Large intestine (tissue), 3 donors: Measurements from ENCODE around the gene UNC45A. TPM values are rescaled to one million over a fixed set of nuclear protein-coding genes. Genes with fewer than 3 reads are reported as not detected.

Experiments
- DNase-seq, 2 donors: peaks; one replicate each; pipeline versions ENCODE4 v3.0.0 to v3.0.0-alpha.2; 2013
- H3K27ac ChIP-seq: one replicate; pipeline ENCODE4 v1.5.1; 2013; ENCODE audit warnings: low read length
- H3K27me3 ChIP-seq: 2 replicates; pipeline ENCODE4 v1.6.1; 2013; ENCODE audit warnings: low read length; ENCODE audit not compliant: control insufficient read depth, insufficient read depth
- H3K36me3 ChIP-seq: 2 replicates; pipeline ENCODE4 v1.6.1; 2013; ENCODE audit warnings: low read length; ENCODE audit not compliant: control insufficient read depth, insufficient read depth
- H3K4me1 ChIP-seq: one replicate; pipeline ENCODE4 v1.6.1; 2013; ENCODE audit warnings: low read length; ENCODE audit not compliant: control insufficient read depth, insufficient read depth
- H3K4me3 ChIP-seq: one replicate; pipeline ENCODE4 v1.5.1; 2013; ENCODE audit warnings: low read length
- H3K9me3 ChIP-seq: one replicate; pipeline ENCODE4 v1.6.1; 2013; ENCODE audit warnings: mild to moderate bottlenecking, low read depth, low read length, moderate library complexity; ENCODE audit not compliant: control insufficient read depth
- WGBS: methylation state at CpG from one replicate; pipeline ENCODE4 v1.1.5; 2013; ENCODE audit warnings: low lambda C conversion rate; ENCODE audit not compliant: insufficient coverage; 5-methylcytosine and 5-hydroxymethylcytosine counted together
- polyA plus RNA-seq: library from polyadenylated mRNA; unstranded; fragments of 120-200 nt; gene quantifications from one replicate; pipeline ENCODE4 v1.2.1, GENCODE V29; 2013

The UNC45A gene
- polyA plus RNA-seq, 1 donor: 49.1 TPM

GRCh38 chr15:90911302-90911623 lies 23.8 kb upstream of the UNC45A start:
- no peak for DNase-seq
- Histone ChIP-seq H3K27me3 (no peaks in the 10 kb centered on the region), H3K36me3 (peaks cover 86% of the 10 kb centered on the region), H3K27ac (no peak overlapping the region), H3K4me1 (no peaks in the 10 kb centered on the region), H3K9me3 (no peaks in the 10 kb centered on the region), H3K4me3 (no peak overlapping the region)
- WGBS: no CpG with 5 or more reads among the region's 19 CpGs

- peaks cover 85% of the 10 kb centered on the region for H3K36me3 ChIP-seq
- no peaks in the 10 kb centered on the region for H3K4me1 ChIP-seq
These were observed 22.9 kb upstream of the UNC45A start for GRCh38 chr15:90911906-90912769.

GRCh38 chr15:90912770-90913075 lies 22.4 kb upstream of the UNC45A start:
- H3K4me1 ChIP-seq: no peaks in the 10 kb centered on the region
- DNase-seq: no peak
- H3K4me3 ChIP-seq: no peak overlapping the region
- no CpG with 5 or more reads among the region's 7 CpGs for WGBS
- no peaks in the 10 kb centered on the region for H3K27me3 ChIP-seq
- no peak overlapping the region for H3K27ac ChIP-seq
- peaks cover 85% of the 10 kb centered on the region for H3K36me3 ChIP-seq
- H3K9me3 ChIP-seq: no peaks in the 10 kb centered on the region

More at GRCh38 chr15:90911906-90912769, 22.9 kb upstream of the UNC45A start:
- Histone ChIP-seq H3K27ac (no peak overlapping the region), H3K9me3 (no peaks in the 10 kb centered on the region), H3K4me3 (no peak overlapping the region), H3K27me3 (no peaks in the 10 kb centered on the region)
- DNase-seq: no peak
- no CpG with 5 or more reads among the region's 30 CpGs for WGBS

- Histone ChIP-seq H3K4me3 (no peak overlapping the region), H3K27me3 (no peaks in the 10 kb centered on the region), H3K9me3 (no peaks in the 10 kb centered on the region), H3K27ac (no peak overlapping the region), H3K4me1 (no peaks in the 10 kb centered on the region), H3K36me3 (peaks cover 87% of the 10 kb centered on the region)
- WGBS: no CpG with 5 or more reads among the region's 12 CpGs
- no peak for DNase-seq
These were observed 21.6 kb upstream of the UNC45A start for GRCh38 chr15:90913398-90913944.

- no peaks in the 10 kb centered on the region for H3K4me1 ChIP-seq
- peaks cover 86% of the 10 kb centered on the region for H3K36me3 ChIP-seq
- H3K4me3 ChIP-seq: no peak overlapping the region
- H3K27me3 ChIP-seq: no peaks in the 10 kb centered on the region
- WGBS: no CpG with 5 or more reads among the region's 22 CpGs
- no peaks in the 10 kb centered on the region for H3K9me3 ChIP-seq
- no peak for DNase-seq
- H3K27ac ChIP-seq: no peak overlapping the region
These were observed 20.6 kb upstream of the UNC45A start for GRCh38 chr15:90914305-90915080.

GRCh38 chr15:90915216-90915807 lies 19.8 kb upstream of the UNC45A start:
- H3K4me1 ChIP-seq: no peaks in the 10 kb centered on the region
- no peaks in the 10 kb centered on the region for H3K27me3 ChIP-seq
- no peak overlapping the region for H3K27ac ChIP-seq
- WGBS: no CpG with 5 or more reads among the region's 7 CpGs
- peaks cover 87% of the 10 kb centered on the region for H3K36me3 ChIP-seq
- H3K4me3 ChIP-seq: no peak overlapping the region
- no peaks in the 10 kb centered on the region for H3K9me3 ChIP-seq
- DNase-seq: no peak

GRCh38 chr15:90915808-90916440 lies 19.2 kb upstream of the UNC45A start:
- Histone ChIP-seq H3K27me3 (no peaks in the 10 kb centered on the region), H3K9me3 (no peaks in the 10 kb centered on the region), H3K4me1 (no peaks in the 10 kb centered on the region), H3K27ac (no peak overlapping the region), H3K4me3 (no peak overlapping the region), H3K36me3 (peaks cover 85% of the 10 kb centered on the region)
- DNase-seq: no peak
- WGBS: no CpG with 5 or more reads among the region's 25 CpGs

GRCh38 chr15:90916461-90916860 lies 18.6 kb upstream of the UNC45A start:
- H3K4me3 ChIP-seq: no peak overlapping the region

DNA sequence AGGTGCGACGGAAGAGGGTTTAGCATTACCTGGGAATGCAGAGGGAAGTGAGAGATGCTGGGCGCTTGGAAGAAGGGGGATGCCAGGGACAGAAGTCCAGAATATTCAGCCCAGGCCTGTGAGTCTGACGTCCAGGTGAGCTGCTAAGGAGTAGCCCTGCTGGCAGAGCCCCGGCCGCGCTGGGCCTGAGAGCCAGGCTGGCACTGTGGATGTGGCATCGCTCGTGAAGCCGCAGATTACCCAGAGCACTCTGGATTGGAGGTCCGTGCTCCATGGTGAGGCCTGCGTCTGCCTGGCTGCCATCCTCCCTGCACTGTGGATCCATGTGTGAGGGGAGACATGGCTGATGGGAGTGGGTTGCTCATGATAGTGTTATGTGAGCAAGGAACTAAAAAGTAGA lies 17.5 kb upstream of the UNC45A start:
- no peaks in the 10 kb centered on the region for H3K27me3 ChIP-seq
- no peak overlapping the region for H3K27ac ChIP-seq
- H3K4me1 ChIP-seq: no peaks in the 10 kb centered on the region
- H3K9me3 ChIP-seq: no peaks in the 10 kb centered on the region
- H3K4me3 ChIP-seq: no peak overlapping the region
- H3K36me3 ChIP-seq: peaks cover 73% of the 10 kb centered on the region
- WGBS: no CpG with 5 or more reads among the region's 12 CpGs
- no peak for DNase-seq

More at GRCh38 chr15:90916461-90916860, 18.6 kb upstream of the UNC45A start:
- peaks cover 84% of the 10 kb centered on the region for H3K36me3 ChIP-seq
- no peak for DNase-seq
- no peaks in the 10 kb centered on the region for H3K9me3 ChIP-seq
- no peak overlapping the region for H3K27ac ChIP-seq
- no peaks in the 10 kb centered on the region for H3K4me1 ChIP-seq
- no CpG with 5 or more reads among the region's 11 CpGs for WGBS
- H3K27me3 ChIP-seq: no peaks in the 10 kb centered on the region
